ENCODE measurements around the gene SLC43A1.

The SLC43A1 gene

DNA sequence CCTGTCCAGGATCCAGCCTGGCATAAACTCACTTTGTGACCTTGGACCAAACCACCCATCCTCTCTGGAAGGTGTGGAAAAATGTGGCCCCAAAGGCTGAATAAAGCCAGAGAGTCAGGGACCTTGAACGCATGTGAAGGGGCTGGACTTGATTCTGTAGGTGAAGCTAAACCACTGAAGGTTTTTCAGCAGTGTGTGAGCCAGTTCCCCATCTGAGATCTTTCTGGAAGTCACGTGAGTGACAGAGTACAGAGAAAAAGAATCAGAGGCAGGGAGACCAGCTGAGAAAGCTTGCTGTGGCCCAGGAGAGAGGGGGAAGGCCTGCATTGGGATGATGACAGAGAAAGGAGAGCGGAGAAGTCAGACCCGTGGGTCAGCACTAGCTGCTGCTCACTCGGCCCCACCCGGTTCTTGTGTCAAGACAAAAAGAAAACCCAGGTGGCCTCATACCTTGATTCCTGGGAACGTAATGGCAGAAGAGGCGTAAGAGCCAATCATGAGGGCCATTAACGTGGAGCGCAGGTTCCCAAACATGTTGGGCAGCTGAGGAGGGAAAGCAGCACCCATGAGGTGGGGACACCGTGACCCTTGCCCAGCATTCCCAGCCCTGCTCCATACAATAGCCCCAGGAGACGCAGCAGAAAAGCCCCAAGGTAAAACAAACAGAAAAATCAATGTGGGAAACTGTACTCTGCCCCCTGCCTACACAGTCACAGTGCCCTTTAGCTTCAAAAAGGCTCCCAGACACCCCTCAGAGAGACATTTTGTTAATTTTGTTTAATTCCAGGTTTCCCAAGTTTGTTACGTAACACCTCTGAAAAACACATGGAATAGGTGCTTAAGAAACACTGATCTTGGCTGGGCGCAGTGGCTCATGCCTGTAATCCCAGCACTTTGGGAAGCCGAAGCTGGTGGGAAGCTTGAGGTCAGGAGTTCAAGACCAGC is 17.9 kb downstream of the SLC43A1 start:
- DNase-seq: no peak

GRCh38 chr11:57496109-57496820 is 19.2 kb downstream of the SLC43A1 start:
- DNase-seq: peak; percentile 35

DNA sequence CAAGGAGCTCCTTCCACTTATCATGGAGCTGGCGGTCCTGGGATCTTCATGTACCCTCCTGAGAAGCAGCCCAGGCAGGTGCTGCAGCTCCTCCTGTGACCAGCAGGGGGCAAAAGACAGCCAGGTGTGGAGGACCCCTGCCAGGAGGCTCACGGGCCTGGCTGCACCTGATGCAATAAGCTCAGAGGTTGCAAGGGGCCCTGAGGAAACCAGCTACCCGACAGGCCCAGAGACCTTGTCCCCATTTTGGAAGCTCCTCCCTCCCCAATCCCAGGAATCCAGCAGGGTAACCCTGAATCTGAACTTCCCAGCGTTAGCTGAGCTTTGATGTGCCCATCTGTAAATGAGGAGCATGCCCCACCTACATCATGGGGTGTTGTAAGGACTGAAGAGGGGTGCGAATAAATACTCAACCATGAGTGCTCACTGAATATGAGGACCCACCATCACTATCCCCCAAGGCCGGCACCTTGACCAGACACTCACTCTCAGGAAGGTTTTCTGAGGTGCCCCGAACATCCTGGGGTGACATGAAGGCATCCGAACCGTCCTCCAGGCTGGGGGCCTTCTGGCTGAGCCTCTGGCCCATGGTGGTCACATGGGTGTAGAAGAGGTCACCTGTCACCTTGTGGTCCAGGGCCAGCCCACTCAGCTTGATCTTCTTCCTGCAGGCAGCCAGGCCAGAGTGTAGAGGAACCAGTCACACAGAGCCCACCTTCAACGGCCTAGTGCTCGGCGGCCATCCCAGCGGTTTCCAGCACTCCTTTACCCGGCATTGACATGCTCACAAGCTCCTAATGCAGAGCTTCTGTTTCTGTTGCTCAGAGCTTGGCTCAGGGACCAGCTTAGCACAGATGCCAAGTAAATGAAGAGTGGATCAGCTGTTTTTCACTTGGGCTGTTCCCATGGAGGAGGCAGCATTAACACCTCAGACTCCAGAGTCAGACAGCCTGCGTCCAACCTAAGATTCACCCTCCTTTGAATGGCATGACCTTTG is 21.7 kb downstream of the SLC43A1 start:
- DNase-seq: peak; percentile 66

GRCh38 chr11:57491371-57492061 is 24.0 kb downstream of the SLC43A1 start:
- peak; percentile 11 for DNase-seq

GRCh38 chr11:57490456-57491248 is 24.9 kb downstream of the SLC43A1 start:
- DNase-seq: no peak

DNA sequence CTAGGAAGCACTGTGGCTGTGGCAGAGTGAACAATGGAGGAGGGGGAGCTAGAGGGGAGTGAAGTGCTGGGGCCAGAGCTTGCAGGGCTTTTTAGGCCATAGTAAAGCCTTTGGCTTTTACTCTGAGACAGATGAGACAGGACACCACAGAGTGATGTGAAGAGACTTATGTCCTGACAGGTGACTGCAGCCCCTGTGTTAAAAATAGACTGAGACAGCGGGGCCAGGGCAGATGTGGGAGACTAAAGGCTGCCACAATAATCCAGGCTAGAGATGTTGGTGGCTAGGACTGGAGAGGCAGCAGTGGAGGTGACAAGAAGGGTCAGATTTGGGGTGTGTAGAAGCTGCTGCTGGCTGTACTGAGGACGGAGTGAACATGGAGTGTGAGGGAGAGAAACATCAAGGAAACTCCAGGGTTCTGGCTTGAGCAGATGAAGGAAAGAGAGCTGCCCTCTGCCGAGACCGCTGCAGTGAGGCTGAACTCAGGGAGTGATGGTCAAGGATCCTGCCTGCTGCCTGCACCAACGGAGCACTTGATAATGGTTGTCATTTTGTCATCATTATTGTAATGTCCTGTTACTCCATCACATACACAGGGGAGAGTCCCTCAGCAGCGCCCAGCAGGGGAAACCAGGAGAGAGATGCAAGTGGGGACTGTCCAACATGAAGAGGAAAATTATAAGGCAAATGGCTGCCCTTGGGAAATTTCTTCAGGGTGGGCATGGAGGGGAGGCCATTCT is 27.4 kb downstream of the SLC43A1 start:
- DNase-seq: no peak

DNA sequence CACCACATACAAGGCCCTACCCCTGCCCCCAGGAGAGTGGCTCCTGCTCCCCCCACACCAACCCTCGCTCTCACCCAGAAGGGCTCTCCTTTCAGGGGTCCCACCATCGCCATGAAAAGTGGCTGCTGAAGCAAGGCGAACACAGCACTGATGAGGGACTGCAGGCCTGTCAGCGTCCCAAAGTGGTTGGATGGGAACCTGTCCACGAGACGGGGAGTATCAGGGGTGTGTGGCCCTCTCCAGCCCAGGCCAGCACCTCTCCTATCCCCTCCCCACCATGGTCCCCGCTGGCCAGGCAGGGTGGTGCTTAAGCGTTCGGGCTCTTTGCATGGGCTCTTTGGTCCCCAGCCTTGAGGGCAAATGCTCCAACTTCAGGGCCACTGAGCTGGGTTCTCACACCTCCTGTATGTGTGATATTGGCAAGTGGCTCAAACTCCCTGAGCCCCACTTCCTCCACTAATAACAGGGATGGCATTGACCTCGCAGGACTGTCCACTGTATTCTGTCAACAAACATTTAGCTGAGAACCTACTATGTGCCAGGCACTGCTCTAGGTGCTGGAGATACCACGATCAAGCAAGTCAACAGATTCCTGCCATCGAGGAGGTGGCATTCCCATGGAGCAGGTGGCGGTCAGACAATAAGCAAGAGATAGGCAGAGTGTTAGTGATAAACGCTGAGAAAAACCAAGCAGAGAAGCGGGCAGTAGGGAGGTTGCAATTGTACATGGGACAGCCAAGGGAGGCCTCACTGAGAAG is 28.3 kb downstream of the SLC43A1 start:
- no peak for DNase-seq

DNA sequence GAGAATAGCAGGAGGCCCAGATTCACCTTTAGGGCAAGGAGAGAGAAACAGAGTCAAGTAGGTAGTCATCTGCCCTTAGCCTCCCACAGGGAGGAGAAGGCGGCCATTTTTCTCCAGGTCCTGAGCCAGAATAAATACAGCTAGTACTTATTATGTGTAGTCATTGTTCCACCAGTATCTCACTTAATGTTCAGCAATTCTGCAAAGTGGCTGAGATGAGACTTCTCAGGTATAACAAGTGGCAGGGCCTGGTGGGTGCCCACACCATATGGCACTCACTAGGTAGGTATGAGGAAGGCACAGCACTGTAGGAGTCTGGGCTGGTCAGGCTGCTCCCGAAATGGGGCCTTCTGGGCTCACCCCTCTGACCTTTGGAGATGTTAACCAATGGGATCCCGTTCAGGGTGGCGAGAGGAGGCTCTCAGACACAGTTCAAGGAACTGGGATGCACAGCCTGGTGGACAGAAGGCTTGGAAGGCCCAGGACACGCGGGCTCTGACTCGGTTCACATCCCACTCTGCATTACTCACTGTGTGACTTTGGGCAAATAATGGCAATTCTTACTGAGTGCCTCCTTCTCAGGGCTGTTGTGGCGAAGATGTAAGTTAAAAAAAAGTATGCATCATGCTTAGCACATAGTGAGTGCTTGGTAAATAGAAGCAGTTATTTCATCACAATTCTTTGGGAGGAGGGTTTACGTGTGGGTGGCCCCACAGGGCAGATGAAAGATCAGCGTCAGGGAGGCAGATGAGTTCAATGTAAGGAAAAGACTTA is 30.1 kb downstream of the SLC43A1 start:
- DNase-seq: no peak

DNA sequence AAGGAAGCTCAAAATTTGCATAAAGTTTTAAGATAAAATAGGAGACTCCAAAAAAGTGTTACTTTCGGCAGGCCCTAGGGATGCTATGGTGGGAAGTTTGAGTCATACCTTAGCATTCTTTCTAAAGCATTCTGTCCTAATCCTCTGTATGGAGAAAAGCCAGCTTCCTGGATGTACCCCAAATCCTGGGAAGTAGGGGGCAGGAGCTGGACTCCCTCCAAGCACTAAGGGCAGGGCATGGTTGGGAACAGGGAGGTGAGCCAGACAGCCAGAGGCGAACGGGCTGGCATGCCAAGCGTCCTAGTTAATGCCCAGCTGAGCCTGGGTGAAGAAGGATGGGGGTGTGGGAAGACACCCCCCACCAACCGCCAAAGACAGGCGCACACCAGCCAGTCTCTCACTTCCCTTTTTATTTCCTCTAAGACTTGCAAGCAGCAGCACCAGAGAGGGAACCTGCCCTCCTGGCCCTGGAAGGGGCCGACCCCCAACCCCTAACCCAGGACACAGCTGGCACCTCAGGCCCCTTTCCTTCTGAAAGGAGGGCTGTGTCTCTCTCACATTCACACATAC is 31.3 kb downstream of the SLC43A1 start:
- DNase-seq: no peak

DNA sequence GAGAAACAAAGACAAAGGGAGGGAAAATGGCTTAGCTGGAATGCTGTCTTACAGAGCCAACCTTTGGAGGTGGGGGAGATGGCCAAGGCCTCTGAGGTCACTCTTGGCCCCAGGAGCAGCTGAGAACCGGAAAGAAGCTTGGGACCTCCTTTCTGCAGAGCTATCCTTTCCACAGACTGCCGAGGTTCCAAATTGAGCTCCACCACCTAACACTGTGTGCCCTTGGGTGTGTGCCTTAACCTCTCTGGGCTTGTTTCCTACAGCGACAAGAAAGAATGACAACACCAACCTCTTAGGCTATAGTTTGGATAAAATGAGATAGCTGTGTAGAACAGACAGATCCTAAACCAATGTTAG is 32.0 kb downstream of the SLC43A1 start:
- no peak for DNase-seq

DNA sequence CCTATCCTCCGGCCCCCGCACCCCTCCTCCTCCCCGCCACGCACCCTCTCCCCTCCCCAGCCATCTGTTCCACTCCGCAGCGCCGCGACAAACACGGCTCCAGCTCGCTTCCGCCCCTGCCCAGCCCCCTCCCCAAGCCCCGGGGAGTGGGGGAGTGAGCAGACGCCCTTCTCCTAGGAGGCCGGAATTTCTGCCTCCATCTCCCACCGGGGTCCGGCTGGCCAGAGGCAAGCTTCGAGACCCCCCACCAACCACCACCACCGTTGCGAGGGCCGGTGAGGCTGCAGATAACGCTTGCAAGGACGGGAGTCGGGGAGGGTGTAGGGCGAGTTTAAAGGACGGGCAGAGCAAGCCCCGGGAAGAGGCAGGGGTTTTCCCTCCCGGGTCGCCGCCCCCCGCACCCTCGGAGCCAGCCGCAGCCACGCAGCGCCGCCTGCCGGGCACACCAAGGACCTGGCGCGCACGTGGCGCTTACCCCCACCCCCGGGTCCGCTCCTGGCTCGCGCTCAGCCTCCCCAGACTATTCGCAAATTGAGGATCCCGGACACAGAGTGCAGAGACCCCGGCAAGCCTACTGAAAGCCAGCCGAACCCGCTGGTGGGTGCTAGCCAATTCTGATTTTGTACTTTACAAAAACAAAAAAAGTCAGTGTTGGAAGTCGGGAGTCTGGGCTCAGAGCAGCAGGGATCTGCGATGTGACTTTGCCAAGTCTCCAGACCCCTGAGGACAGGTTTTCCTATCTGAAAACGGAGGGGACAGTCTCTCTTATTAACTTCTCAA is 32.5 kb downstream of the SLC43A1 start:
- DNase-seq: peak; percentile 89

DNA sequence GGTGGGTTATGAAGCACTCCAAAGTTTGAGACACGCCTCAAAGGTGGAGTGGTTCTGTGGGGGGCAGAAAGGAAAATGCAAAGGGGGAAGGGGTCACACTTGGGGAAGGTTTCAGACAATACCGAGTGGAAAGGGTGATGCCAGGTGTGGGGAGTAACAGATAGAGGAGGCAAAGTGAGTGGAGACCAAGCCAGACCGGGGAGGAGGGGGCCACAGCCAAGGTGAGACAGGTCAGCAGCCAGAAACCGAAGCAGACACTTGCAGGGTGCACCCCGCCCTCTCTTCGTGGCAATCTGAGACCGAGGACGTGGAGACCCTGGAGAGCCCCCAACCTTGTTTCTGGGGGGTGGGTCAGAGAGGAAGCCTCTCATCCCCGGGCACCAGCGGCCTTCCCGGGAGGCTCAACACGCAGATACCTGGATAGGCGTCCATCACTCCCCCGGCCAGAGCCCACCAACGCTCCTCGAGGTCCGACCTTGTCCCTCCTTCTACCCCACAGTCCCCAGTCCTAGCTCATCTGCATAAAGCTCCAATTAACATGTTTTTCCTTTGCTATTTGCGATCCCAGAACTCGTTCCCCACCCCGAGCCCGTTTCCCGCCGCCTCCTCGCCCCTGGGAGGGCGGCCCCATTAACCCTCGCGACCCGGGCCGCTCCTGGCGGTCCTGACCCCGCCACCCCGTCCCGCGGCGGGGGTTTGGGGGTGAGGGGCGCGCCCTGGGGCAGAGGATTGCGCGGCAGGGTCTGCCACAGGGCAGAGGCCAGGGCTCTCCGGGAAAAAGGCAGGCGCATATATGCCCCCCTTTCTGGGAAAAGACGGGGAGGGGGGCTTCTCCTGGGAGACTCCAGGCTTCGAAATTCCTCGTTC is 33.4 kb downstream of the SLC43A1 start:
- peak; percentile 52 for DNase-seq

DNA sequence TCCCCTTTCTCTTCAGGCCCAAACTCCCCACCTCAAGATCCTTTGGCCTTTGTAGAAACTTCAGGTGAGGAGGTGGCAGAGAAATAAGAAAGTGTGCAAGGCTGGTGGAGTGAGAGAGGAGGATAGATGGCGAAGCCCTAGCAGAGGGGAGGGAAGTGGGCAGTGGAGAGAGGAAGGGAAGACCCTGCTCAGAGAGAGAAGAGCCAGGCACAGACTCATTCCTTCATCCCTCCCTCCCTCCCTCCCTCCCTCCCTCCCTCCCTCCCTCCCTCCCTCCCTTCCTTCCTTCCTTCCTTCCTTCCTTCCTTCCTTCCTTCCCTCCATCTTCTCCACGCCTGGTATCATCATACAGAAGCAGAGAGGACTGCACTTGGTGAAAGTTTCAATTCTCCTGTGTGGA is 34.2 kb downstream of the SLC43A1 start:
- no peak for DNase-seq

DNA sequence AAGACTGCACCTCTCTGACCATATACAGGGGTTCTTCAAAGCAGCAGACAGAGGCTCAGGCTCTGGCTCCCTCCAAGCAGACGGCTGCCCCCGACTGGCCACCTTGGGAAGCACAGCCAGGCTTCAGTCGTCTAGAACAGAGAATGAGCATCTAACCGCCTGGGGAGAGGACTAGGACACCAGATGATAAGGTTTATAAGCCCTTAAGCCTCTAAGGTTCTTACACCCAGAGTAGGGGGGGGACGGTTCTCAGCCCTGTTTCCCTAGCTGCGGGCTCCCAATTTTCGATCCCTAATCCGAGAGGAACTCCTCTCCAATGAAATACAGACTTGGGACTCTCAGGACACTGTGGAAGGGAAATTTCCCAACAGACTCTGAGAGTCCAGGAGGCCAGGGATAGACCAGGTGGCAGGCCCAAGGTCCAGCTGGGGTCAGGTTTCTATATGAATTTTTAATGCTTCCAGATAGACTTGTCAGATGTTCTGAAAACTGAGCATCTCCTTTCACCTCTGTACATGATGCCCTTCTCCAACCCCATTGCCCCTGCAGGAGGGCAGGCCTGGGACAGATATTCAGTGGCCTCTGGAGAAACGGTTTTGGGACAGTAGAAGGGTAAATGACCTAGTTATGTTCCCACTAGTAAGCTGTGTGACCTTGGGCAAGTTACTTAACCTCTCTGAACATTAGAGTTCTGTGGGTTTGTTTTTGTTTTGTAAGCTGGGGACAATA is 34.9 kb downstream of the SLC43A1 start:
- DNase-seq: peak; percentile 34

- no peak for DNase-seq
Measured at GRCh38 chr11:57479911-57480310, 35.6 kb downstream of the SLC43A1 start.

GRCh38 chr11:57479021-57479663 is 36.4 kb downstream of the SLC43A1 start:
- DNase-seq: no peak
